SHP77 treated with DMSO at 0.1 percent for 48 hours (cell line): ENCODE results near the gene PTRH1.

Experiments used
- DNase-seq: peaks from one replicate; lab custom pipeline; 2025; lab: John Stamatoyannopoulos, UW

Gene PTRH1

GRCh38 chr9:127697575-127697974 is 17.9 kb downstream of the PTRH1 start:
- DNase-seq: no peak

GRCh38 chr9:127694890-127695720 is 20.4 kb downstream of the PTRH1 start:
- no peak for DNase-seq

DNA sequence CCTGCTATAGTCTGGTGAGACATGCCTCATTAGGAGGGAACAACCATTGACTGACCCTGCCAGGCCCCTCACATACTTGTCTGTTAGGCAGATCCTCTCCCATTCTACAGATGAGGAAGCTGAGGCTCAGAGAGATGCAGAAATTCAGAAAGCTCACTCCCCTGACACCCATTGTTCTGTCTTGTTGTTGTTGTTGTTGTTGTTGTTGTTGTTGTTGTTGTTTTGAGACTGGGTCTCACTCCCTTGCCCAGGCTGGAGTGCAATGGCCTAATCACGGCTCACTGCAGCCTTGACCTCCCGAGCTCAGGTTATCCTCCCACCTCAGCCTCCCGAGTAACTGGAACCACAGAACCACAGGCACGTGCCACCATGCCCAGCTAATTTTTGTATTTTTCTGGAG is 21.8 kb downstream of the PTRH1 start:
- no peak for DNase-seq

DNA sequence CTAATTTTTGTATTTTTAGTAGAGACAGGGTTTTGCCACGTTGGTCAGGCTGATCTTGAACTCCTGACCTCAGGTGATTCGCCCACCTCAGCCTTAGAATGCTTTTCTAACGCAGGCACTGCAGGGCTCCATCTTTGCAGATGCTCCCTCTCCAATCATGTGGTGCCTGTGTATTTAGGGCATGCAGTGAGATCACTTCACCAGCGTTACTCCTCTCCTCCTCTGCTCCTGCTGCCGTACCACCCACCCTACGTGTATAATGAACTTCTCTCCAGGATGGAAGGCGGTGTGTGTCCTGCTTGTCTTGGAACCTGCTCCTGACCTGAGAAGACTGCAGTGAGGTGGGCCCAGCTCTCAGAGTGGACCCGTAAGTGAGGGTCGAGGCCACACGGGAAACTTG is 22.3 kb downstream of the PTRH1 start:
- DNase-seq: no peak

DNA sequence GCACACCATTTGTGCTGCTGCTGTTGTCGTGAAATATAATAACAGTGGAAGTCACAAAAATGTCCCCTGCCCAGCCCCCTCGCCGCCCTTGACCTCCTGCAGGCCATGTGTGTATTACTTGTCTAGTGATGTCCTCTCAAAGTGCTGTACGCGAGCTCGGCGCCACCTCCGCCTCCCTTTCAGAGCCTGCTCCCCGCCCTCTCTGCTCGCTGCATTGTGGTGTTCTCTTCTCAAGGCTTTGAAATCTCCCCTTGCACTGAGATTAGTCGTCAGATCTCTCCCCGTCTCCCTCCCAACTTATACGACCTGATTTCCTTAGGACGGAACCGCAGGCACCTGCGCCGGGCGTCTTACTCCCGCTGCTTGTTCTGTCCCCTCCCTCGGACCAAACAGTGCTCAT is 23.4 kb downstream of the PTRH1 start:
- no peak for DNase-seq

DNA sequence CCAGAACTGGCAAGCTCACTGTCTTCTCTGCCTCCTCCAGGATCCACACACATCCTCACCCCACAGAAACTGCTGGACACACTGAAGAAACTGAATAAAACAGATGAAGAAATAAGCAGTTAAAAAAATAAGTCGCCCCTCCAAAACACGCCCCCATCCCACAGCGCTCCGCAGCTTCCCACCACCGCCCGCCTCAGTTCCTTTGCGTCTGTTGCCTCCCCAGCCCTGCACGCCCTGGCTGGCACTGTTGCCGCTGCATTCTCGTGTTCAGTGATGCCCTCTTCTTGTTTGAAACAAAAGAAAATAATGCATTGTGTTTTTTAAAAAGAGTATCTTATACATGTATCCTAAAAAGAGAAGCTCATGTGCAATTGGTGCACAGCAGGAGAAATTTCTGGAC is 24.7 kb downstream of the PTRH1 start:
- DNase-seq: no peak

DNA sequence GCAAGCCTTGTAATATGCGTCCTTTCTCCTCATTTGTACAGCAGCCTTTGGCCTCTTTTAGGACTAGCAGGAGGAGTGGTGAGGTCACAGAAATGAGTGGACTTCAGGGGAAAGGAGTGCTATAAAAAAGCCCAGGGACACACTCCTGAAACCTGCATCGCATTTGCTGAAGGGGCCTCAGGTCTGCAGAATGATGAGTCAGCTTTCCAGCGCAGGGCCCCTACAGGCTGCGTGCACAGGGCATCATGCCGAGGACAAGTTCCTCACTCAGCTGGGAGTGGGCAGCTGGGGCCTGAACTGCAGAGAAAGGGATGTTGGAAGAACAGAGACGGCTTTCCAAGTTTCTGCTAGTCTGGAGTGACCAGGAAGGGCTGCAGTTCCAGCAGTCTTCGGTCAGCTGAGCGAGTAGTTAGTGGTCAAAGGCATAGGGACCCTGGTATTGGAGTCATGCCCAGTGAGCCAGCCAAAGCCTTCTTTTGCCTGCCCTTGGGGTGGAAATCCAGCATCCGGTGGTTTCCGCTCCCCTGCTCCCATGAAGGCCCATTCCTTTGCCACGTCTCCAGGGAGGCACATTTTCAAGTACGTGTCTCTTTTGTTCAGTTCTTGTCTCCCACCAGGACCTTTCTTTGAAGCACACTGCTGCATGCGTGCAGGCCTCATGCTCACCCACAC is 26.0 kb downstream of the PTRH1 start:
- DNase-seq: no peak

DNA sequence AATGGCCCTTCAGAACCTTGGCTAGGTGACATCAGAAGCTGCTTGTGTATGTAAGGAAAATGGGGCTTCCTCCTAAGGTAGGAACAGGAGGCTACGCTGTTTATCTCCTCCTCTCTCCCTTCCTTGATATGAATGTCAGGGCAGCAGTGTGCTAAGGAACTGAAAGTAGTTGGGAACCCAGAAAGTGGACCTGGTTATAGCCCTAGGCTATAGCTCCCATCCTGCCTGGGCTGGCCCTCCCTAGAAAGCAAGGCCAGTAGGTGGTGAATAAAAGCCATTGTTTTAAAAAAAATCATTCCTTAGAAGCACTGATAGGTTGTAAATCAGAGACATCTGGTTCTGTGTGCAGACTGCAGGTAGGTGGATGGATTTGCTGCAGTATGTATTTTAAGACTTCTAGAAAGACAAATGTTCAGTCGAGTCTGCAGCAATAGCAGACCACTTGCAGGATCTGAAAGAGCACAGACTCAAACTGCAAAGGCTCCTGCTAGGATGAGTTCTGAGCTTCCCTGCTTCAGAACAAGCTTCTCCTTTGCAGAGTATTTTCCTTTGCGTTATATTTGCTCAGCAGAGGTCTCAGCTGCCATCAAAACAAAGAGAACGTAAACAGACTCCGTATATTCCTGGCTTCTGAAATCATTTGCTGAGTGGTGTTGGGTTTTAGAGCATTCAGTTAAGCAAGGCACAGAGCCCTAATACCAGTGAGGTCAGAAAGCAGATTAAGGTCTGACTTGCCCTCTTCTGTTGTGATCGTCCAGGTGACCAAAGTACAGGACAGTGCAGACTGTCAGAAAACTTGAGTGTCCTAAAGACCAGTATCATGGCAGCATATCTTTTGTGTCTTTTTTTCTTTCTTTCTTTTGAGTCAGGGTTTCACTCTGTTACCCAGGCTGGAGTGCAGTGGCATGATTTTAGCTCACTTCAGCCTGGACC is 28.7 kb downstream of the PTRH1 start:
- DNase-seq: no peak

GRCh38 chr9:127684576-127684975 is 30.9 kb downstream of the PTRH1 start:
- DNase-seq: no peak

GRCh38 chr9:127683723-127684122 is 31.7 kb downstream of the PTRH1 start:
- no peak for DNase-seq

DNA sequence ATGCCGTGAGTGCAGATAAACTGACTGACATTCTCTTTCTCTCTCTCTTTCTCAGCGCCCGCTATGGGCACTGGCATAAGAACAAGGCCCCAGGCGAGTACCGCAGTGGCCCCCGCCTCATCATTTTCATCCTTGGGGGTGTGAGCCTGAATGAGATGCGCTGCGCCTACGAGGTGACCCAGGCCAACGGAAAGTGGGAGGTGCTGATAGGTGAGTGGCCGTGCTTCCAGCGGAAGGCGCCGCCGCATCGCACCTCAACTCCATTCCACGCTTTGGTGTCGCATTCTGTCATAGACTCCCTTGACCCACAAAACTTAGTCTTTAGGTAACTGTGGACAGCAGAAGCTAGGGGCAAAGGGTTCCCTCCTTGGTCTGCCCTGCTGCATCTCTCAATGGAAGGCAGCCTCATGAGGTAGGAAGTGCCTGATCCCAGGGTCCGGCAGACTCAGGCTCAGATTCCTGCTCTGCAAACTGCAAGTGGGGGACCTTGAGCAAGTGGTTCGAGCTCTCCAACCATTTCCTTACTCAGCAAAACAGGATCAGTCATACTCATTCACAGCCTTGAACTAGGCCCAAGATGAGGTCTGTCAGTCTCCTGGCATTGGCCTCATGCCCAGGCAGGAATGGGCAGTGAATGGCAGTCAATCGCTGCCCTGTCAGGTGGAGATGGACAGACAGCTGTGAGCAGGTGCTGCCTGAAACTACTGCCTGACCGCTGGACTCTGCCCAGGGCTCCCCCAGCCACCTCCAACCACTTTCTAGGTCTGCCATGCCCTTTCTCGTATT is 32.9 kb downstream of the PTRH1 start:
- DNase-seq: no peak

DNA sequence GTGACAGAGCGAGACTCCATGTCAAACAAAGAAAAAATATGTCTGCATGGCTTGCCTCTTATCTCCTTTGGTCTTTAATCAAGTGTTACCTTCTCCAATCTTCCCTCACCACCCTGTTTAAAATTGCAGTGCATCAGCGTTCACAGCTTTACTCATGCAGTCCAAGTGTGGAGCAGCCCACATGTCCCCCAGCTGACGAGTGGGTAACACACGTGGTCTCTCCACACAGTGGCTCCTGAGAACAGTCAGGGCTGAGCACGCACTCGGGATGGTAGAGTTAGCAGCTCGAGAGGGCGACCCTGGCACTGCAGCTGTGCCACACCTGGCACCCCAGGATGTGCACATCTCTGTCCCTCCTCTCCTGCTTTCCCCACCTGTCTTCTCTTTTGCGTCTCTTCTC is 34.6 kb downstream of the PTRH1 start:
- DNase-seq: no peak

DNA sequence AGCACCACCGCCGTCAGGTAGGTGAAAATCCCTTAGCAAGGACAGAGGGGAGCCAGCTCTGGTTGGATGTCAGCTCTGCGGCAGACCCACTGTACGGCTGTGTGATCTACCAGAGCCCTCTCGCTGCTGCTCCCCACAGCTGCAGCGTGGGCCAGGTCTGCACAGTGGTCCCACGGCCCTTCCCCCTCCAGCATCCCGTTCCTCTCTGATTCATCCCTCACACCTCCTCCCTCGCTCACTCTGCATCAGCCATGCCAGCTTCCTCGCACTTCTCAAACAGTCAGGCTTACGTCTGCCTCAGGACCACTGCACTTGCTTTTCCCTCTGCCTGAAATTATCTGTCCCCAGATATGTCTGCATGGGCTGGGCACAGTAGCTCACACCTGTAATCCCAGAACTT is 35.2 kb downstream of the PTRH1 start:
- no peak for DNase-seq

DNA sequence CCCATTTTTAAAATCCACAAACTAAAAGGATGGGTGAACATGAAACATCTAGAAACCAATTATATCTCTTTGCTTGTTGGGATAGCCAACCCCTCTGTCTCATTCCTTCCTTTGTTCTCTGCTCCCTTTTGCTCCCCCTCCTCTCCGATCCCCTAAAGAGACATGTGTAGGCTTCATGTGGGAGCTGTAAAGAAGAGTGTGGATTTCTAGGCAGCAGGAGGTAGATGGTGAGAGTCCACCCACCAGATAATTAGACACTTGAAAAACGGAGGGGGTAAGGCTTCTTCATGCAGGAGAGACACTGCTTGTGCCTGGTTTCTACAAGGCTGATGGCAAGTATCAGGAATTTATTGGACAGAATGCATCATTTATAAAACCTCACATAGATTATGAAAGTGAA is 36.0 kb downstream of the PTRH1 start:
- DNase-seq: no peak

GRCh38 chr9:127676638-127677037 is 38.8 kb downstream of the PTRH1 start:
- no peak for DNase-seq

DNA sequence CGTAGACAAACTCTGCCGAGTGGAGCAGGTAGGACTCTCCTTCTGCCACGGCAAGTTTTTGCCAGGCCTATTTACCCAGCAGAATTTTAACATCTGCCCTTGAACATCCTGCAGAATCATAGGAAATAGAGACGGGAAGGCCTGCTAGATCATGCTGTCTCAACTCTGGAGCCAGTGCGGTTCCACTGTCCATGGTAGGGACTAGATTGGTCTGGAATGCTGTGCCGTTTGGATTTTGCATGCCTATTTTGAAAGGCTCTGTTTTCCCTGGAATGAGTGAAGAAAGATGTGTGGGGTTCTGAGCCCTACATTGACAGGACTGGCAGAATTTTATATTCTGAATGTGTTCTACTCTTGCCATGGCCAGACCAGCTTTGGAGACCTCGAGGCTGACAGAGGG is 42.2 kb downstream of the PTRH1 start:
- DNase-seq: no peak

- DNase-seq: no peak
These were observed 47.6 kb downstream of the PTRH1 start for GRCh38 chr9:127667906-127668305.

DNA sequence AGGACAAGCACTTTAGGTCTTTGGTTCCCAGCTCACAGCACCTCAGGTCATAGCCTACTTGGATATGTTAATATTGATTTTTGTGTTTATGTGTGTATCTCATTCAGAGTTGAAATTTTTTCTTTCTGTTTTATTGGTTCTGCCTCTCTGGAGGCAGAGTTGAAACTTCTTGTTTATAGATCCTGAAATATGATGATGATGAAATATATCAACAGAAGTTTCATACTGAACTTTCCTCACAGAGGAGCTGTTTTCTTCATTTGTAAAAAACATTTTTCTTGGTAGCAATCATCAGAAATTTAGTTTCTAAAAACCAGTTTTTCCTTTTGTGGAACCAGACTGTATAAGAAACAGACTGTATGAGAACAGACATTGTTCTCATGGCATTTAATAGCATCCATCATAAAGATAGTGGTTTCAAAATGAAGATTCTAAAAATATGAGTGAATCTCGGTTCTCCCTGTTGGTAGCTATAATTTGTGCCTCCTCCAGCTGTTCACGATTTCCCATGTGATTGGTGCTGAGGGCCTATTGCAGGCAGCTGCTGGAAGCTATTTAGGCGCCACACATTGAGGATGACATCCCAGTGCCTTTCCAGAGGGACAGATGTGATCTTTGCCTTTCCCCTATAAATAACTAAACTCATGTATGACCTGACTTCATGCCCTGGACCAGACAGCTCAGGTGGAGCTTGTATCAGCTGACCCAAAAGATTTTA is 48.2 kb downstream of the PTRH1 start:
- DNase-seq: no peak

DNA sequence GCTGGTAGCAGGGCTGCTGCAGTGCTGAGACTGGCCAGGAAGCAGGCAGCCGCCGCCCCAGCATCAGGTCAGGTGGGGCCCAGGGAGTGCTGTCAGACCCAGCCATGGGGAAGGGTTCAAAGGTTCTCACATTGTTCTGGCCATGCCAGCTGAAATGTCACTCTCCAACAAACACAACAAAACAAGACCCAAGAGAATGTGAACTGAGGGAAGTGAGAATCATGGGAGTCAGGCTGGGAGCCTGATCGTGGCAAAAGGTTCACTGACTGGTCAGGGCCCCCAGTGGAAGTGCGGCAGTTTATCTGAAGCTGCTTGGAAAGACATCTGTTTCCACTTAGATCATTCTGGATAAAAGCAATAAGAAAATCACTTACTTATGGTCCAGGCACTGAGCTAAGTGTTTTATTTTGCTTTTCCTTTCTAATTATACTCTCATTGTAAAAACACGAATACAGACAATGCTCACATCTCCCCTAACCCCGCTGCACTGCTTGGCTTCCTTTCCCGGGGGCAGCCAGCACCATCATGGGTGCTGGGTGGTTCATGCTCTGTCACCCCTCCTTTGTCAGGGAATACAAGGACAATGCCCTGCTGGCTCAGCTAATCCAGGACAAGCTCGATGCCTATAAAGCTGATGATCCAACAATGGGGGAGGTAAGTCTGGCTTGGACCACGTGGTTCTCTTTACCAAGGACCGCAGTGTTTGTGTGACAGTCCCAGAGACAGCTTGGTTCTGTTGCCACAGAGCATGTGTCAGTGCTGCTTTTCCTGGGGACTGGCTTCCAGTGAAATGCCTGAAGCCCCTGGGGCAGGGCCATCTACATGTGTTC is 50.6 kb downstream of the PTRH1 start:
- no peak for DNase-seq

DNA sequence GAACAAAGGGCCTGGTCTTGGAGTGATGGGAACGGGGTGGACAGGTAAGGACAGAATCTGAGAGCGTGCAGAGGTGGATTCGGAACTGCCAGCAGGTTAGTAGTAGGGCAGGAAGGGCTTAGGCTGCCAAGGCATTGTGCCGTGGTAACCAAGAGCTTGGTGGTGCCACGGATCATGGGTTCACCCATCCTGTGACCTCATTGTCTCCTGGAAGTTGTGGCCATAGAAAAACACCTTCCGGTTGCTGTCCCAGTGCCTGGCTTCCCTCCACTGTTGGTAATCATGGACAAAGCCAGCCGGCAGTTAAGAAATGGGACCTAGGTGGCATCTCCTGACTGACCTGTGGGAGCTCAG is 51.2 kb downstream of the PTRH1 start:
- no peak for DNase-seq
